A549 treated with Hydrocortisone at 1 μM for 4 hours (cell line): ENCODE results near the gene WSCD2. TPM values are rescaled to one million over a fixed set of nuclear protein-coding genes. Genes with fewer than 3 reads are reported as not detected.

Experiments
- total RNA-seq: library from RNA; stranded (reverse); fragments of 200-300 nt; extraction: Qiagen RNA extraction; gene quantifications from 5 replicates; pipeline ENCODE4 v1.2.3, GENCODE V29; 2022

The WSCD2 gene
- total RNA-seq = not detected in 5 replicates

DNA sequence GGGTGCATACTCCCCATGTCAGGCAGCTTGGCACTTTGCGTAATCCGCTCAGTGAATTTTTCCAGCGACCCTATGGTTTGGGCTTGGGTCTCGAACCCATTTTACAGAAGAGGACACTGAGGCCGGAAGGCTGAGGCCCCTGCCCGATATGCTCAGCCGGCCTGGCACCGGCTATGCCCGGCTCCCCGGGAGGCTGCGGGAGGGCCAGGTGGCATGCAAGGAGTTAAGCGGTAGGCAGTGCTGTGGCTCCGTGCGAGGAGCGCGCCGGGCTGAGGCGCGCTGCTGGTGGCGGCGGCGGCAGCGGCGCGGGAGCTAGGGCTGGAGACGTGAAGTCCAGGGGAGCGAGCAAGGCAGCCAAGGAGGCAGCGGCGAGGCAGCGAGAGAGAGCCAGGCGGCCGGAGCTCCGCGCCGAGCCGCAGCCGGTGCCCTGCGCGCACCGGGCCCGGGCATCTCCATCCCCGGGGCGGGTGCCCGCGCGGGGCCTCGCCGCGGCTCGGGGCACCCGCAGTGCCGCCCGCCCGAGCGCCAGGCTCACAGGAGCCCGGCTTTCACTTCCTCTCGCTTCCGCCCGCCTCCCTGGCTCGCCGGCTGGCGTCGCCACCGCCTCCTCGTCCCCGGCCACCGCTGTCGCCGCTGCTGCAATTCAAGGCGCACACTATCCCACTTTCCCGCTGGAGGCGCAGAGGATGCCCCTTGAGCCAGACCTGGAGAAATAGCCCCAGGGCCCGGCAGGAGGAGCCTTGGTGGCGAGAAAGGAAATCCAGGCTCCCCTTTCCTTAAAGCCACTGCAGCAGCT is at the start of gene WSCD2:
WSCD2 (plus strand) TSS at position 272 of the 796 bp plus-strand sequence. CDS start 66,545 bp downstream, outside the sequence.

Other genes starting within 250 kb of the WSCD2 start
- 0.01 to 0.21 TPM (median 0.05 TPM) in 4 of 5 replicates, not detected in the other for gene CMKLR1, start 210.0 kb downstream of the WSCD2 start, total RNA-seq